GM13976 (cell line): Measurements from ENCODE around the gene SETD2.

Experiments
- DNase-seq: peaks from one replicate; pipeline ENCODE4 v3.0.0; 2012; ENCODE audit warnings: low spot score
- CTCF ChIP-seq: IDR thresholded peaks from 2 replicates; pipeline ENCODE4 v1.5.1; 2012; ENCODE audit warnings: borderline replicate concordance, mild to moderate bottlenecking; ENCODE audit not compliant: insufficient read depth; ENCODE audit errors: extremely low read depth, missing control alignments, control extremely low read depth
- in situ Hi-C: fragments of 300-500 bp; cut with MboI; formaldehyde crosslinking; loops from one replicate; pipeline ENCODE4 v1.12.0; 2022; ENCODE audit warnings: low sequenced_read_pairs, mixed read lengths, inconsistent platforms; ENCODE audit not compliant: unreplicated experiment

SETD2 gene

GRCh38 chr3:47065681-47066080 lies 98.2 kb downstream of the SETD2 start:
- DNase-seq: no peak
- in situ Hi-C loops: no loop called here

GRCh38 chr3:47065058-47065457 lies 98.9 kb downstream of the SETD2 start:
- no peak for TF ChIP-seq CTCF
- DNase-seq: no peak
- in situ Hi-C loops: no loop called here

More at GRCh38 chr3:47065681-47066080, 98.2 kb downstream of the SETD2 start:
- TF ChIP-seq CTCF: no peak

GRCh38 chr3:47057212-47057671 lies 106.7 kb downstream of the SETD2 start:
- TF ChIP-seq CTCF: no peak
- peak; percentile 25 for DNase-seq
- in situ Hi-C loops: no loop called here

- no peak for TF ChIP-seq CTCF
- DNase-seq: no peak
- in situ Hi-C loops: no loop called here
These were observed 107.2 kb downstream of the SETD2 start for GRCh38 chr3:47056705-47057104.

- TF ChIP-seq CTCF: no peak
- in situ Hi-C loops: no loop called here
- DNase-seq: peak; percentile 43
These were observed 109.5 kb downstream of the SETD2 start for GRCh38 chr3:47054412-47054811.

GRCh38 chr3:47047673-47048072 lies 116.2 kb downstream of the SETD2 start:
- in situ Hi-C loops: no loop called here
- no peak for DNase-seq
- TF ChIP-seq CTCF: no peak

- in situ Hi-C loops: no loop called here
- no peak for TF ChIP-seq CTCF
- DNase-seq: no peak
These were observed 116.8 kb downstream of the SETD2 start for GRCh38 chr3:47047069-47047468.
